HEK293 (cell line): ENCODE results near the gene PRDM5.

Experiments used
- CTCF ChIA-PET: fragments of 350-600 bp; formaldehyde crosslinking; extraction: SDS; loops from one replicate; lab custom pipeline; 2021; ENCODE audit warnings: antibody characterized with exemption; lab: Yijun Ruan, JAX
- POLR2A ChIA-PET: fragments of 300-600 bp; formaldehyde crosslinking; extraction: SDS; loops from one replicate; lab custom pipeline; 2020; ENCODE audit warnings: antibody characterized with exemption, inconsistent platforms; lab: Yijun Ruan, JAX
- H3K27ac ChIP-seq: fragments of 200-500 bp; sonication (Bioruptor generic); 2 replicates; pipeline ENCODE4 v1.5.1; 2014; ENCODE audit warnings: low read depth, low read length, control low read depth, inconsistent platforms; ENCODE audit errors: extremely low read depth
- H3K36me3 ChIP-seq, 2 experiments: fragments of 200-500 bp in 1 of 2; sonication (Bioruptor generic) in 1 of 2; 1 replicate in 1 of 2; 2 replicates in 1 of 2; pipeline ENCODE4 v1.5.1; 2014 to 2017; ENCODE audit warnings: inconsistent platforms in 2 of 2, low read length in 2 of 2; ENCODE audit not compliant: control insufficient read depth in 2 of 2, insufficient read depth in 1 of 2
- H3K4me1 ChIP-seq: fragments of 200-500 bp; sonication (Bioruptor generic); 2 replicates; pipeline ENCODE4 v1.5.1; 2014; ENCODE audit warnings: mild to moderate bottlenecking, low read length, inconsistent platforms; ENCODE audit not compliant: control insufficient read depth, insufficient read depth
- H3K4me3 ChIP-seq: 2 replicates; pipeline ENCODE4 v1.5.1; 2011; ENCODE audit warnings: low read depth, mild to moderate bottlenecking, control low read depth, low read length, moderate library complexity
- H3K9me3 ChIP-seq: fragments of 200-500 bp; sonication (Bioruptor generic); 2 replicates; pipeline ENCODE4 v1.5.1; 2014; ENCODE audit warnings: low read depth, low read length, inconsistent platforms; ENCODE audit not compliant: control insufficient read depth, insufficient read depth
- HIC1 ChIP-seq: fragments of 450-650 bp; formaldehyde crosslinking; IDR thresholded peaks from 2 replicates; pipeline ENCODE4 v1.5.1; 2016; ENCODE audit warnings: missing biosample characterization, missing genetic modification characterization
- KLF7 ChIP-seq: fragments of 450-650 bp; formaldehyde crosslinking; IDR thresholded peaks from 2 replicates; pipeline ENCODE4 v1.5.1; 2016; ENCODE audit warnings: missing biosample characterization, missing genetic modification characterization, borderline replicate concordance
- KLF9 ChIP-seq: fragments of 450-650 bp; formaldehyde crosslinking; IDR thresholded peaks from 2 replicates; pipeline ENCODE4 v1.5.1; 2016; ENCODE audit warnings: missing biosample characterization, missing genetic modification characterization, low read depth
- MZF1 ChIP-seq: fragments of 450-650 bp; formaldehyde crosslinking; IDR thresholded peaks from 2 replicates; pipeline ENCODE4 v1.5.1; 2017; ENCODE audit warnings: missing biosample characterization, missing genetic modification characterization, borderline replicate concordance
- OSR2 ChIP-seq: fragments of 450-650 bp; formaldehyde crosslinking; IDR thresholded peaks from 2 replicates; pipeline ENCODE4 v1.5.1; 2016; ENCODE audit warnings: missing biosample characterization, missing genetic modification characterization
- PBX3 ChIP-seq: sonication (generic); formaldehyde crosslinking; IDR thresholded peaks from 2 replicates; pipeline ENCODE4 v1.8.1; 2022; ENCODE audit warnings: mild to moderate bottlenecking, moderate library complexity, missing genetic modification reagents
- SCRT1 ChIP-seq: fragments of 450-650 bp; formaldehyde crosslinking; IDR thresholded peaks from 2 replicates; pipeline ENCODE4 v1.5.1; 2016; ENCODE audit warnings: missing biosample characterization, missing genetic modification characterization, borderline replicate concordance
- SCRT2 ChIP-seq: fragments of 450-650 bp; formaldehyde crosslinking; IDR thresholded peaks from 2 replicates; pipeline ENCODE4 v1.5.1; 2016; ENCODE audit warnings: missing biosample characterization, missing genetic modification characterization
- SP2 ChIP-seq: fragments of 450-650 bp; formaldehyde crosslinking; IDR thresholded peaks from 2 replicates; pipeline ENCODE4 v1.5.1; 2016; ENCODE audit warnings: missing biosample characterization, missing genetic modification characterization
- SP7 ChIP-seq: fragments of 450-650 bp; formaldehyde crosslinking; IDR thresholded peaks from 2 replicates; pipeline ENCODE4 v1.5.1; 2016; ENCODE audit warnings: missing biosample characterization, missing genetic modification characterization
- ZNF16 ChIP-seq: fragments of 450-650 bp; formaldehyde crosslinking; IDR thresholded peaks from 2 replicates; pipeline ENCODE4 v1.5.1; 2016; ENCODE audit warnings: low read depth, missing biosample characterization, missing genetic modification characterization
- ZNF169 ChIP-seq: fragments of 450-650 bp; formaldehyde crosslinking; IDR thresholded peaks from 2 replicates; pipeline ENCODE4 v1.5.1; 2016; ENCODE audit warnings: missing biosample characterization, missing genetic modification characterization
- ZNF223 ChIP-seq: fragments of 450-650 bp; formaldehyde crosslinking; IDR thresholded peaks from 2 replicates; pipeline ENCODE4 v1.5.1; 2016; ENCODE audit warnings: missing biosample characterization, missing genetic modification characterization
- ZNF292 ChIP-seq: fragments of 450-650 bp; formaldehyde crosslinking; IDR thresholded peaks from 2 replicates; pipeline ENCODE4 v1.5.1; 2016; ENCODE audit warnings: low read depth, missing biosample characterization, missing genetic modification characterization, borderline replicate concordance
- ZNF302 ChIP-seq: fragments of 450-650 bp; formaldehyde crosslinking; IDR thresholded peaks from 2 replicates; pipeline ENCODE4 v1.5.1; 2016; ENCODE audit warnings: missing biosample characterization, missing genetic modification characterization, low read depth
- ZNF341 ChIP-seq: fragments of 450-650 bp; formaldehyde crosslinking; IDR thresholded peaks from 2 replicates; pipeline ENCODE4; 2016; ENCODE audit warnings: low read depth, missing biosample characterization, missing genetic modification characterization
- ZNF37A ChIP-seq: fragments of 450-650 bp; IDR thresholded peaks from 2 replicates; pipeline ENCODE4 v1.5.1; 2018; ENCODE audit warnings: missing biosample characterization, missing genetic modification characterization
- ZNF394 ChIP-seq: fragments of 450-650 bp; formaldehyde crosslinking; IDR thresholded peaks from 2 replicates; pipeline ENCODE4 v1.5.1; 2016; ENCODE audit warnings: missing biosample characterization, missing genetic modification characterization, mild to moderate bottlenecking, moderate library complexity, borderline replicate concordance
- ZNF624 ChIP-seq: fragments of 450-650 bp; formaldehyde crosslinking; IDR thresholded peaks from 2 replicates; pipeline ENCODE4 v1.5.1; 2017; ENCODE audit warnings: missing biosample characterization, missing genetic modification characterization
- ZNF626 ChIP-seq: fragments of 450-650 bp; sonication (Bioruptor Pico); formaldehyde crosslinking; IDR thresholded peaks from 2 replicates; pipeline ENCODE4 v1.5.1; 2018; ENCODE audit warnings: missing biosample characterization, missing genetic modification characterization, inconsistent platforms
- ZNF654 ChIP-seq: fragments of 450-650 bp; formaldehyde crosslinking; IDR thresholded peaks from 2 replicates; pipeline ENCODE4 v1.5.1; 2016; ENCODE audit warnings: low read depth, missing biosample characterization, missing genetic modification characterization
- ZNF670 ChIP-seq: fragments of 450-650 bp; formaldehyde crosslinking; IDR thresholded peaks from 2 replicates; pipeline ENCODE4 v1.5.1; 2016; ENCODE audit warnings: missing biosample characterization, missing genetic modification characterization, low read depth
- ZNF677 ChIP-seq: fragments of 450-650 bp; IDR thresholded peaks from 2 replicates; pipeline ENCODE4 v1.5.0; 2018; ENCODE audit warnings: missing biosample characterization, mild to moderate bottlenecking, missing genetic modification characterization, moderate library complexity
- ZNF830 ChIP-seq: fragments of 450-650 bp; IDR thresholded peaks from 2 replicates; pipeline ENCODE4 v1.5.0; 2018; ENCODE audit warnings: missing biosample characterization, missing genetic modification characterization, low read depth, mild to moderate bottlenecking, moderate library complexity
- TF ChIP-seq, protein P1 (sequence below): fragments of 450-650 bp; formaldehyde crosslinking; IDR thresholded peaks from 2 replicates; pipeline ENCODE4 v1.5.1; 2016; ENCODE audit warnings: missing biosample characterization, missing genetic modification characterization

PRDM5 gene

DNA sequence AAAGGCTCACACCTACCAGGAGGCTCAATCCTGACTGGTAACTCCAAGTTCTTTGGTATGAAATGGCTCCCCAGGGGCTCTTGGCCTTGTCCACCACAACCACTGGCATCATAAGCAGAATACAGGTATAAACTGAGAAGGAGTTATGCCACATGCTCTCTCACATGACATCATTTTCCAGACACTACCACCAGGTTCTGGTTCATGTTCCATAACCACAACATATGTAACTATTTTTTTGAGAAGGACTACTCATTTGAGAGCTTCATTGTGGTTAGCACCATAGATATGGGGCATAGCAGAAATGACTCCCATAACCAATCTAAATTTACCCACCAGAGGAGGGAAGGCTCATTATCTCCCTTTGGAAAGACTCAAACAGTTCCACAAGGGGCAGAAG lies 19.6 kb downstream of the PRDM5 start (continued):
- TF ChIP-seq, protein P1, sequence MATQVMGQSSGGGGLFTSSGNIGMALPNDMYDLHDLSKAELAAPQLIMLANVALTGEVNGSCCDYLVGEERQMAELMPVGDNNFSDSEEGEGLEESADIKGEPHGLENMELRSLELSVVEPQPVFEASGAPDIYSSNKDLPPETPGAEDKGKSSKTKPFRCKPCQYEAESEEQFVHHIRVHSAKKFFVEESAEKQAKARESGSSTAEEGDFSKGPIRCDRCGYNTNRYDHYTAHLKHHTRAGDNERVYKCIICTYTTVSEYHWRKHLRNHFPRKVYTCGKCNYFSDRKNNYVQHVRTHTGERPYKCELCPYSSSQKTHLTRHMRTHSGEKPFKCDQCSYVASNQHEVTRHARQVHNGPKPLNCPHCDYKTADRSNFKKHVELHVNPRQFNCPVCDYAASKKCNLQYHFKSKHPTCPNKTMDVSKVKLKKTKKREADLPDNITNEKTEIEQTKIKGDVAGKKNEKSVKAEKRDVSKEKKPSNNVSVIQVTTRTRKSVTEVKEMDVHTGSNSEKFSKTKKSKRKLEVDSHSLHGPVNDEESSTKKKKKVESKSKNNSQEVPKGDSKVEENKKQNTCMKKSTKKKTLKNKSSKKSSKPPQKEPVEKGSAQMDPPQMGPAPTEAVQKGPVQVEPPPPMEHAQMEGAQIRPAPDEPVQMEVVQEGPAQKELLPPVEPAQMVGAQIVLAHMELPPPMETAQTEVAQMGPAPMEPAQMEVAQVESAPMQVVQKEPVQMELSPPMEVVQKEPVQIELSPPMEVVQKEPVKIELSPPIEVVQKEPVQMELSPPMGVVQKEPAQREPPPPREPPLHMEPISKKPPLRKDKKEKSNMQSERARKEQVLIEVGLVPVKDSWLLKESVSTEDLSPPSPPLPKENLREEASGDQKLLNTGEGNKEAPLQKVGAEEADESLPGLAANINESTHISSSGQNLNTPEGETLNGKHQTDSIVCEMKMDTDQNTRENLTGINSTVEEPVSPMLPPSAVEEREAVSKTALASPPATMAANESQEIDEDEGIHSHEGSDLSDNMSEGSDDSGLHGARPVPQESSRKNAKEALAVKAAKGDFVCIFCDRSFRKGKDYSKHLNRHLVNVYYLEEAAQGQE (tag by site-specific recombination) = no peak

GRCh38 chr4:120901731-120902130 lies 20.8 kb downstream of the PRDM5 start:
- ChIA-PET CTCF (no interaction called here), POLR2A (no interaction called here)
- H3K27ac ChIP-seq = no peak overlapping the region
- H3K4me1 ChIP-seq = no peaks in the 10 kb centered on the region
- no peaks in the 10 kb centered on the region for H3K9me3 ChIP-seq
- TF ChIP-seq KLF7 (no peak), ZNF654 (no peak), ZNF302 (no peak), ZNF341 (no peak), SP2 (tag by site-specific recombination) (no peak), ZNF626 (tag by site-specific recombination) (no peak), ZNF169 (no peak), ZNF624 (no peak), KLF9 (no peak), ZNF16 (tag by site-specific recombination) (no peak), SP7 (no peak), ZNF223 (tag by site-specific recombination) (no peak), ZNF830 (no peak), ZNF394 (tag by site-specific recombination) (no peak), SCRT2 (tag by site-specific recombination) (no peak; the same call in 1 of the 2 replicates)
- TF ChIP-seq, protein P1 (tag by site-specific recombination) = no peak
- H3K4me3 ChIP-seq = no peak overlapping the region
- H3K36me3 ChIP-seq = peaks cover 0 to 8% of the 10 kb centered on the region in 2 experiments; a peak in 2 of 3 replicates

DNA sequence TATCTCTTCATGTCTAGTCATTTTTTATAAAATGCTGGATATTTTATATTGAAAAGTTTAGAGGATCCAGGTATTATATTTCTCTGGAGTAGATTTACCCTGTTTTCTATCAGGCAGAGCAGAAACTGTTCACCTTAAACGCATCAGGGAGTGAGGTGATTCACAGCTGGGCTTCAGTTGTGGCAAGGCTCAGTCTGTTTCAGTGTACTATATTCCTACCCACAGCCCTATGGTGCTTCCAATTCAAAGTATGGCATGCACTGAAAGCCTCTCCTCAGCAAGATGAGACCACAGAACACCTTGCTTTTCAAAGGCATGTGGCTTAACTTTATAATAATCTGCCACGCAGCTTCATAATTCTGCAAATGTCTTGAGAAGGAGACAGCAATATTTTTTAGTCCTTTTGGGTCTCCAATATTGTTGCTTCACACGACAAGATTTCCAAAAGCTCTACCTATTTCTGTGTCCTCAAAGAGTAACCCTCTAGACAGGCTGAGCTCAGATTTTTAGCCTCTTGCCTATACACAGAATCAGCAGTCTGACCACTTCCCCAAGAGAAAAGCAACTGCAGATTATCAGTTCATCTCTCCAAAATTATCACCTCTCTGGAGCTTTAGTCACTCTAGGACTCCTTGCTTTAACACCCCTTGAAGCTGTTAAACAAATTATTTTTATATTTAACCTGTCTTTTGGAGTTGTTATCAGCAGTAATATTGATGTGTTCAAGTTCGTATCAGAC lies 24.4 kb downstream of the PRDM5 start:
- H3K36me3 ChIP-seq = no peaks in the 10 kb centered on the region
- H3K4me1 ChIP-seq = no peaks in the 10 kb centered on the region
- ChIA-PET POLR2A (no interaction called here), CTCF (no interaction called here)
- H3K9me3 ChIP-seq = no peaks in the 10 kb centered on the region
- no peak overlapping the region for H3K27ac ChIP-seq
- H3K4me3 ChIP-seq = no peak overlapping the region
- TF ChIP-seq ZNF670 (no peak), ZNF292 (tag by site-specific recombination) (no peak), HIC1 (tag by site-specific recombination) (no peak), PBX3 (CRISPR knock-in tag) (no peak), ZNF677 (tag by site-specific recombination) (no peak), ZNF37A (no peak), OSR2 (tag by site-specific recombination) (no peak), SCRT1 (tag by site-specific recombination) (no peak), MZF1 (no peak)
